Brain microvascular endothelial cell (primary cell): ENCODE results near the gene TMEM175.

ENCODE experiments used
- DNase-seq: peaks from one replicate; pipeline ENCODE4 v3.0.0-alpha.2; 2020
- H3K27ac ChIP-seq: fragments of 250-450 bp; sonication (Bioruptor Pico); 2 replicates; pipeline ENCODE4 v1.5.1; 2020; ENCODE audit warnings: mild to moderate bottlenecking, moderate library complexity
- H3K27me3 ChIP-seq: fragments of 250-450 bp; sonication (Bioruptor Pico); replicated peaks from 2 replicates; pipeline ENCODE4 v1.5.1; 2020; ENCODE audit warnings: mild to moderate bottlenecking
- H3K36me3 ChIP-seq: fragments of 250-450 bp; sonication (Bioruptor Pico); replicated peaks from 2 replicates; pipeline ENCODE4 v1.5.1; 2020; ENCODE audit warnings: mild to moderate bottlenecking
- H3K4me3 ChIP-seq: 2 replicates; pipeline ENCODE4 v1.5.1; 2011; ENCODE audit warnings: low read depth, mild to moderate bottlenecking, control low read depth, low read length, moderate library complexity
- in situ Hi-C: cut with HindIII; loops from 2 replicates; pipeline ENCODE4 v1.10.0; 2017; ENCODE audit warnings: low sequenced_read_pairs, low pct_ligation_motif_present
- TF ChIP-seq, protein P1 (sequence below): IDR thresholded peaks from 2 replicates; pipeline ENCODE4 v1.5.1; 2011; ENCODE audit warnings: low read depth, mild to moderate bottlenecking, moderate library complexity, low read length, control low read depth, inconsistent platforms; ENCODE audit errors: missing control alignments

TMEM175 gene

DNA sequence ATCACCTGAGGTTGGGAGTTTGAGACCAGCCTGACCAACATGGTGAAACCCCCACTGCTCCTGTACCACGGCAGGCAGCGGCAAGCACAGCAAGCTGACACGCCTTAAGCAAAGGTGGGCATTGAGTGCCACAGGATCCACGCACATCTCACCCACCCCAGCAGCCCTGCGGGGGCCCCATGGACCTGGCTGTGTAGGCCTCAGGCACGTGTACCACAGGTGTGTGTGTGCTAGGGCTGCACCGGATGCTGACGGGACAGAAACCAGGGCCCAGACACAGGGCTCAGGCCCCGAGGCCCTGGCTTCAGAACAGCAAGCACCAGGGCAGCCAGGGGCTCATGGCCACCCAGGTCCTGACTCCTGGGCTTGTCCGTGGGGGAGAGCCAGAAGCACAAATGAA, 46.9 kb upstream of the TMEM175 start:
- Histone ChIP-seq H3K36me3 (peaks cover 43% of the 10 kb centered on the region), H3K27me3 (no peaks in the 10 kb centered on the region), H3K27ac (no peak overlapping the region), H3K4me3 (no peak overlapping the region)
- in situ Hi-C loops: no loop called here
- no peak for DNase-seq
- TF ChIP-seq, protein P1, sequence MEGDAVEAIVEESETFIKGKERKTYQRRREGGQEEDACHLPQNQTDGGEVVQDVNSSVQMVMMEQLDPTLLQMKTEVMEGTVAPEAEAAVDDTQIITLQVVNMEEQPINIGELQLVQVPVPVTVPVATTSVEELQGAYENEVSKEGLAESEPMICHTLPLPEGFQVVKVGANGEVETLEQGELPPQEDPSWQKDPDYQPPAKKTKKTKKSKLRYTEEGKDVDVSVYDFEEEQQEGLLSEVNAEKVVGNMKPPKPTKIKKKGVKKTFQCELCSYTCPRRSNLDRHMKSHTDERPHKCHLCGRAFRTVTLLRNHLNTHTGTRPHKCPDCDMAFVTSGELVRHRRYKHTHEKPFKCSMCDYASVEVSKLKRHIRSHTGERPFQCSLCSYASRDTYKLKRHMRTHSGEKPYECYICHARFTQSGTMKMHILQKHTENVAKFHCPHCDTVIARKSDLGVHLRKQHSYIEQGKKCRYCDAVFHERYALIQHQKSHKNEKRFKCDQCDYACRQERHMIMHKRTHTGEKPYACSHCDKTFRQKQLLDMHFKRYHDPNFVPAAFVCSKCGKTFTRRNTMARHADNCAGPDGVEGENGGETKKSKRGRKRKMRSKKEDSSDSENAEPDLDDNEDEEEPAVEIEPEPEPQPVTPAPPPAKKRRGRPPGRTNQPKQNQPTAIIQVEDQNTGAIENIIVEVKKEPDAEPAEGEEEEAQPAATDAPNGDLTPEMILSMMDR: no peak

DNA sequence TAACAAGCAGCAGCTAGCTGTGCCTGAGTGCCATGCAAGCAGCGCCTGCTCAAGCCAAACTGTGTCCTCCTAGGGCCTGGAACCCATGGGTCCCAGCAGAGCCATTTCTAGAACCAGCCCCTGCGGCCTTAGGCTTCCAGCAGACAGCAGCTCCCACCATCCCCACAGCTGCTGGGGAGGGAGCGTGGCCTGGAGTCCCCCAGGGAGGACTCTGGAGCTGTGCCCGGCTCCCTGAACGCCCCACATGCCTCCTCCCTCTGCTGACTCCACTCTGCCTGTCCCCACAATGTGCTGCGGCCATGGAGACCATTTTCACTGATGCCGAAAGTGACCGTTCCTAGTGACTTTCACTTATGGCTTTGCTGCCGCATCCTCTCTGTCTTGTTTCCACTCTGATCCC, 46.0 kb upstream of the TMEM175 start:
- no peak overlapping the region for H3K4me3 ChIP-seq
- H3K36me3 ChIP-seq: peaks cover 41% of the 10 kb centered on the region
- TF ChIP-seq, protein P1: no peak
- in situ Hi-C loops: no loop called here
- no peaks in the 10 kb centered on the region for H3K27me3 ChIP-seq
- no peak overlapping the region for H3K27ac ChIP-seq
- DNase-seq: no peak

DNA sequence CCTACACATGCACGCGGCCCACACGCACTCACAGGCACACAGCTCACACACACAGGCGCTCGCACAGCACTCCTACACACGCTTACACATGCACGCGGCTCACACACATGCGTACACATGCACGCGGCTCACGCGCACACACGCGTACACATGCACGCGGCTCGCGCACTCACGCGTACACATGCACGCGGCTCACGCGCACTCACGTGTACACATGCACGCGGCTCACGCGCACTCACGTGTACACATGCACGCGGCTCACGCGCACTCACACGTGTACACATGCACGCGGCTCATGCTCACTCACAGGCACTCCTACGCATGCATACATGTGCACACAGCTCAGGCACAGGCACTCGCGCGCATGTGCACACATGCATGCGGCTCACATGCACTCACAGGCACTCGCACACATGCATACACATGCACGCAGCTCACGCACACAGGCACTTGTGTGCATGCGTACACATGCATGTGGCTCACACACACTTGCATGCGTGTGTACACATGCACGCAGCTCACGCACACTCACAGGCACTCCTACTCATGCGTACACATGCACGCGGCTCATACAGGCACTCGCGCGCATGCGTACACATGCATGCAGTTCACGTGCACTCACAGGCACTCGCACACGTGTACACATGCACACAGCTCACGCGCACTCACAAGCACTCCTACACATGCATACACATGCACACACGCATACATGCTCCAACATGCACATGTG, 45.1 kb upstream of the TMEM175 start:
- DNase-seq: no peak
- in situ Hi-C loops: no loop called here
- Histone ChIP-seq H3K27ac (no peak overlapping the region), H3K4me3 (no peak overlapping the region), H3K36me3 (peaks cover 33% of the 10 kb centered on the region), H3K27me3 (no peaks in the 10 kb centered on the region)
- TF ChIP-seq, protein P1: no peak

DNA sequence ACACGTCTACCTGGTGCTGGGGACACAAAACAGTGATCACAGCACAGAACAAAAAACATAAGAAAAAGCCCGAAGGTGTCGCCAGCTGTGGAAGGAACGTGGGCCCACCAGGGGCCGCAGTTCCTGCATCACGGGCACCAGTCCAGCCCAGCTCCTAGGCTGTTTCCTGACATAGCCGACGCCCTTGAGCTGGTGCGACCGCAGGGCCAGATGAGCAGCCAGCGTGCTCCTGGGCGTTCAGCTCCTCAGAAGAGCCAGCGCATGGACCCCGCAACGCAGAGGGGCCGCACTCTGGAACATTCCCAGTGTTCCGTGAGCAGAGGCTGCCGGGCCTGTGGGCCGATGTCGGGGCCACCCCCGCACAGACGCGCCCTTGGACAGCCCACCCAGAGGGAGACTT, 44.2 kb upstream of the TMEM175 start:
- H3K36me3 ChIP-seq: peaks cover 30% of the 10 kb centered on the region
- no peak overlapping the region for H3K27ac ChIP-seq
- TF ChIP-seq, protein P1: no peak
- no peaks in the 10 kb centered on the region for H3K27me3 ChIP-seq
- no peak for DNase-seq
- no peak overlapping the region for H3K4me3 ChIP-seq
- in situ Hi-C loops: no loop called here

DNA sequence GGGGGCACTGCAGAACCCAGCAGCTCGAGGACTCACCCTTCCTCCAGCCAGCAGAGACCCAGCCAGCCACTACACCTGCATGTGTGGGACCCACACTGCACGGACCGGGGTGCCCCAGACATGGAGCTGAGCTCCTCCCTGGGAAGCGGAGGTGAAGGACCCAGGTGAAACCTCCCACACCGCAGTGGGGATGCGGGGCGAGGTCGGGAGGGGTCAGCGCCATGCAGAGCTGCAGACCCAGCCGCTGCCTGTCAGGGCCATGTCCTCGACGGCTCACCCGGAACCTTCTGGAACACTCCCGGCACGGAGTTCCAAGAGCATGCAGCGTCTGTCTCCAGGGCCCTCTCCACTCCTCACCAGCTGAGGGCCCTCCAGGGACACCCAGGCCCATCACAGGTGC, 42.7 kb upstream of the TMEM175 start:
- in situ Hi-C loops: no loop called here
- H3K27me3 ChIP-seq: no peaks in the 10 kb centered on the region
- H3K36me3 ChIP-seq: peaks cover 29% of the 10 kb centered on the region
- no peak overlapping the region for H3K27ac ChIP-seq
- TF ChIP-seq, protein P1: no peak
- no peak for DNase-seq
- H3K4me3 ChIP-seq: no peak overlapping the region
